Myocyte (in vitro differentiated cells): ENCODE data around the gene PREP. TPM values are rescaled to one million over a fixed set of nuclear protein-coding genes. Genes with fewer than 3 reads are reported as not detected.
A peak's percentile ranks its signal among the peaks of the same experiment; 100 is the strongest.
"Not testable (repeated sequence)": the region's sequence is repeated elsewhere in the genome, so short reads cannot be mapped to it uniquely, and the experiment has no call there.

Experiments used
- DNase-seq: peaks from one replicate; pipeline ENCODE4 v3.0.0-alpha.2; 2012; ENCODE audit warnings: low read depth
- total RNA-seq: library from RNA; depleted of rRNA; stranded (reverse); fragments of >200 nt; gene quantifications from 2 replicates; pipeline ENCODE4 v1.2.3, GENCODE V29; 2014

The PREP gene
- total RNA-seq, 1 donor from 2014 or later, result 23.9 TPM

GRCh38 chr6:105346052-105346451, 56.8 kb downstream of the PREP start:
- peak; percentile 73 for DNase-seq

GRCh38 chr6:105345506-105345905, 57.4 kb downstream of the PREP start:
- peak; percentile 41 for DNase-seq

GRCh38 chr6:105344881-105345370, 58.0 kb downstream of the PREP start:
- DNase-seq, result no peak

- DNase-seq, result not testable (repeated sequence)
Measured at GRCh38 chr6:105338350-105338983, 64.4 kb downstream of the PREP start.

GRCh38 chr6:105336986-105337385, 65.9 kb downstream of the PREP start:
- no peak for DNase-seq

GRCh38 chr6:105332576-105332975, 70.3 kb downstream of the PREP start:
- DNase-seq, result no peak

- DNase-seq, result no peak
Measured at GRCh38 chr6:105331927-105332326, 71.0 kb downstream of the PREP start.

DNA sequence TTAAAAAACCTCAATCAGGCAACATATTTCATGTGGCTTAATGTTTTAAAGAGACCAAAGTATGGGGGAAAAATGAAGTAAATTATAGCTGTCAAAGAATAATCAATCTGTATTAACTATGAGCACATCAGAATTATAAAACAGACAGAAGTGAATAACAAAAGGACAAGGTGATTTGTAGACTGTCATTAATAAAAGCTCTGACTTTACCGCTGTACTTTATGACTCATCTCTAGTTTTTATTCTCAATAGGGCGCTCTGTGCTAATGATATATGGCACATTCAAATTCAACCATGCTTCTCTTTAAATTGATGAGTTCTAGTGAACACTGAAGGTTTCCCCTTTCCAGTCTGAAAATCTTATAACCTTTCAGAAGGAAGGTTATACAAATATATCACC, 72.0 kb downstream of the PREP start:
- DNase-seq, result no peak

- no peak for DNase-seq
Measured at GRCh38 chr6:105330364-105330763, 72.5 kb downstream of the PREP start.

GRCh38 chr6:105326833-105327770, 75.8 kb downstream of the PREP start:
- peak; percentile 96 for DNase-seq

DNA sequence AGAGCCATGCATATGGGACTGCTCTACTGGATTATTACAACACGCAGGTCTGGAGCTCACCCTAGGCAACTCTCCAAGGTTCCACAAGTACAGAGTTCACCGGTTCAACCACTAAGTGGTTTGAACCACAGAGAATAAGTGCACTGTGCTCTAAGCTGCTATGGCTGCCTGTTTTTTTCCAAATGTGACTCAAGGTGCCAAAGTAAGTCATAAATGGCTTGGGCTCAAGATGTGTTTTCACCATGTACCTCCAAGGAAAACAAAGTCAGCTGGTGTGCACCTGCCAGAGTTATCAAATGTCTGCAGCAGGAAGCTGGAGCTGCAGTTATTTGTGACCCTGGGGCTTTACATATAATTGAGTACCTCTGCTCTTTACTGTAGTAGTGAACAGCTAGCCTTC, 76.7 kb downstream of the PREP start:
- peak; percentile 93 for DNase-seq

- DNase-seq, result peak; percentile 44
Measured at GRCh38 chr6:105324386-105324950, 78.4 kb downstream of the PREP start.

DNA sequence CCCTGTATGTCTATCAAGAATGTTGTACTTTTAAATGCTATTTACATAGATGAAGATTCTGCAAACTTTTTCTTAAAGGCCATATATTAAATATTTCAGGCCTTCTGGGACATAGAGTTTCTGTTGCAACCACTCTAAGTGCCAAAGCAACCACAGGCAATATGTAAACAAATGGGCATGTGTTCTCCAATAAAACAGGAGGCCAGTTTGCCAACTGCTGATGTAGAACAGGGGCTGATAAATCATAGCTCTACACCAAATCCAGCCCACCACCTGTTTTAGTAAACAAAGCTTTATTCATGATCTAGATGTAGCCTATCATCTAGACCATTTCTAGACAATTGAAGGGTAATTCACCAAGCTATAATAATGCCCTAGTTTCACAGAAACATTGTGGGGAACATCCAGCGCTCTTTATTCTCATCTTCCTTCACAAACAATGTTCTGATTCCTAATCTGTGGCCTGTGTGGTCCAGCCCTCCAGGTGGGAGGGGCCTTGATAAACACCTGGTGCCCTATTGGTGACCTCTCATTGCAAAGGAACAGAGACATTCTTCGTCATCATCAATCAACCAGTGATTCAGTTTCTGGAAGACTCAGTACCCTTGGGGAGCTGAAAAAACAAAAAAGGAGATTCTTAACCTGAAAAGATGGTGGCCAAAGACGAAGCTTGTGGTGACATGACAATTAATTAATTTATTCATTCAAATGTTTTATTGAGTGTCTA, 80.2 kb downstream of the PREP start:
- DNase-seq, result no peak

DNA sequence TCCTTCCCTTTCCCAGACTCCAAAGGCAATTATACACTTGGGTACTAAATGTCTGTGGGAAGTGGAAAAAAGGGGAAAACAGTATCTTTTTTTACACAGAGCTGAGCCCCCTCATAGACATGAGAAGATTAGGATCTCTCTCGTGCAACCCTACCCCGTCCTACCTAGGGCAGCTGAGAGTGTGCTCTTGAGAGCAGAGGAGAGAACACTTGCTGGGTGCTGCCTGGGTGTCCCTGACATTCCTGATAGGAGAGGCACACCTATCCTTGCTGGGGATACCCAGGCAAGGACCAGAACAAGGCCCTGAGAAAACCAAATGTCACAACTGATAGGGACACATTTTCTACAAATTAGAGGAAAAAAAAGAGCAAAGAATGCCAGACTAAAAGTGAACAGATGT, 81.2 kb downstream of the PREP start:
- no peak for DNase-seq

DNA sequence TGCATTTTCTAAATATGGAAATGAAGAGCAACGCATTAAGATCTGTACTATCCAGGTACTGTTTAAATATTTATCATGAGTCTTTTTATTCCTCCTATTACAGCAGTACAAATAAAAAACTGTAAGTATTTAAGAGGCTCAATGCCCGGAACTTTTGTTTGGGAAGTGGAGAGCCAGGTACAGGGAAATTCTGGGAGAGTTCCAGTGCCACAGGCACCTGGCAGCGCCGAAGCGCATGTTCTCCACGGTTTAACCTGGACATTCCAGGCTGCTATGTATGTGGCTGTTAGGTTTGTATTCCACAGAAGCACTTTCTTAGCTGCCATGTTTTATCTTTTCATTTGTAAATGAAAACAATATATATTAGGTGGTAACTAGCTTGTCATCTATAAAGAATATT, 81.7 kb downstream of the PREP start:
- no peak for DNase-seq

DNA sequence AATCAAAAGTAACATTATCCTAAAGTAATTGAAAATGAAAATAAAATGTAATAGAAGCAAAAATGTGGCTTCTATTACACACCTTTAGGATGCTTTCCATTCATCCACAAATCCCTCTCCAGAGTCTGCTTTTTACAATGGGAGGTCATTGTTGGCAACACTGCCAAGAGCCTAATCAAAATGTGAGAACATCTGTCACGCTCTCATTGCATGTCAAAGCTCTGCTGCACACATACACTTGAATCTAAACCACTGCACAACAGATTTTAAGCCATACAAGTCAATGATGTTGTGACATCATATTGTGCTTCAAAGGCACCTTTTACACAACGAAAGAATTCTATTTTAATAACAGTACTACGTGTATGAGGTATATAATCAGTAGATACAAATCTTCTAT, 82.1 kb downstream of the PREP start:
- DNase-seq, result no peak

GRCh38 chr6:105320271-105320670, 82.6 kb downstream of the PREP start:
- no peak for DNase-seq

GRCh38 chr6:105319331-105319730, 83.6 kb downstream of the PREP start:
- no peak for DNase-seq

DNA sequence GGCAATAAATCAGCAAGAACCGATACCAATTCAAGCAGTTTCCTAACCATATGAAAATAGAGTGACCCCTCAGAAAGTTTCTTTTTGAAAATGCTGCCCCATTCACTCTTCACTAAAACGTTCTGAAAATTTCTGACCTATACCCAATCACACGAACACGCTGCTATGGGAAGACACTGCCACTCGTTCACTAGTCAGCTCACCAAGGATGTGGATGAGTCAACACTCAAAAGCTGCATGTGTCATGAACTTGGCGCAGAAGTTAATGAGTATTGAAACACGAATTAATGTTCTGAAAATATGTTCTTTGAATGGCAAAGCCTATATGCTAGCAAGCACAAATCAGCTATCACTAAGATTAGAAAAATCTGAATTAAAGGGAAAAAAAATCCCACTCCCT, 84.2 kb downstream of the PREP start:
- peak; percentile 62 for DNase-seq

DNA sequence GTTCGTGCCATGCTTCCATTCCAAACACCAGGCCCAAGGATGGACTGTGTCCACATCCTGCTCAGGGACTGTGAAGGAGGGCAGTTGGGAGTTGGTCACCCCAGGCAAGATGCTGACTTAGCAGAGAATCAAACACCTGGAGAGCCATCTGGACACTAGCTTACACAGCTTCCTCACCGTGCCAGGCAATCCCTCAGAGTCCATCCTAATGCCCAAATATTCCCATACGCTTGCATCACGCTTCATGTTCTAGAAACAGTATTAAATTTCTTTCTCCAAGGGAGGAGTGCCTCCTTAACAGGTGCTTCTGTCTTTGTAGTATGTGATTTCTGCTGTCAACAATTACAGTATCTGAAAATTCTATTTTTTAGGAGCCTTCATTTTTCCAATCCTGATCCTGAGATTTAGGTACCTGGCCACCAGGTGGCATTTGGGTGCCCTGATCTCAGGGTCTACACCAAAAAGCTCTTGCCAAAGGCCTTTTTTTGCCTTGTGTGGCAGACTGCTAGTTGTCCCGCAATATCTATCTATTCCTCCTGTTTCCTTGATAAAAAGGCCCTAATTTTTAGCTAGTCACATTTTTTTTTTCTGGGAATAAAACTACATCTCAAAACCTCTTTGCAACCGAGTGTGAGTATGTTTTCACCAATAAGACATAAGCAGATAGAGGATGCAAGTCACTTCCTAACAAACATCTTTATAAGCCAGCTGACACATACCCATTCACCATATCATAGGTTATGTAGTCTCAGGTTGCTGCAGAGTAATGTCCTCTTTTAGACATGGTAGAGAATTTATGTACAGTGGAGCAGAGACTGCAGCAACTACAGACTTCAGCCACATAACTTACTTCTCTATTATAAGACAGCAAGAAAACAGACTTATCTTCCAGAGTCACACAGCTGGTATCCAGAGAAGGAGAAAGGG, 85.0 kb downstream of the PREP start:
- no peak for DNase-seq
